GM03348 (cell line): Measurements from ENCODE around the gene NDUFB2.
"Not testable (repeated sequence)": the region's sequence is repeated elsewhere in the genome, so short reads cannot be mapped to it uniquely, and the experiment has no call there.

Experiments
- DNase-seq: peaks from one replicate; pipeline ENCODE4 v3.0.0; 2012; ENCODE audit warnings: low spot score

NDUFB2 gene

GRCh38 chr7:140734096-140734495 is 37.6 kb downstream of the NDUFB2 start:
- DNase-seq = no peak

DNA sequence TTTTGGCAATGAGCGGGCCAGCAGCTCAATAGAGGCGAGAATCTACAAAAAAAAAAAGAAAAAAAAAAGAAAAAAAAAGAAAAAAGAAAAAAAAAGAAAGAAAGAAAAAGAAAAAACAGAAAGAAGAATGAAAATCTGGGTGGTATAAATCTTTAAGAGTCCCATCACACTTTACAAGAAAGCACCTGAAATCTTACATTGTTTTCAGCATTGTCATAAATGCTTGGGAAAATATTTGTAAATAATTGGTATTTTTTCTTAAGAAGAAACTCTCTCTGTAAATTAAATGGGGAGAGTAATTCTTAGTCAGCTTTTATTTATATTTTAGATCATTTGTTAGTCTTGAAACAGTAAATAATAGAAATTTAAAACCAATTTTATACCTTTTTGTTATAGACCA is 38.2 kb downstream of the NDUFB2 start:
- DNase-seq = no peak

- DNase-seq = no peak
Observed at GRCh38 chr7:140738280-140738679, 41.8 kb downstream of the NDUFB2 start.

DNA sequence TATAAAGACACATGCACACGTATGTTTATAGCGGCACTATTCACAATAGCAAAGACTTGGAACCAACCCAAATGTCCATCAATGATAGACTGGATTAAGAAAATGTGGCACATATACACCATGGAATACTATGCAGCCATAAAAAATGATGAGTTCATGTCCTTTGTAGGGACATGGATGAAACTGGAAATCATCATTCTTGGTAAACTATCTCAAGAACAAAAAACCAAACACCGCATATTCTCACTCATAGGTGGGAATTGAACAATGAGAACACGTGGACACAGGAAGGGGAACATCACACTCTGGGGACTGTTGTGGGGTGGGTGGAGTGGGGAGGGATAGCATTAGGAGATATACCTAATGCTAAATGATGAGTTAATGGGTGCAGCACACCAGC is 46.7 kb downstream of the NDUFB2 start:
- DNase-seq = not testable (repeated sequence)

DNA sequence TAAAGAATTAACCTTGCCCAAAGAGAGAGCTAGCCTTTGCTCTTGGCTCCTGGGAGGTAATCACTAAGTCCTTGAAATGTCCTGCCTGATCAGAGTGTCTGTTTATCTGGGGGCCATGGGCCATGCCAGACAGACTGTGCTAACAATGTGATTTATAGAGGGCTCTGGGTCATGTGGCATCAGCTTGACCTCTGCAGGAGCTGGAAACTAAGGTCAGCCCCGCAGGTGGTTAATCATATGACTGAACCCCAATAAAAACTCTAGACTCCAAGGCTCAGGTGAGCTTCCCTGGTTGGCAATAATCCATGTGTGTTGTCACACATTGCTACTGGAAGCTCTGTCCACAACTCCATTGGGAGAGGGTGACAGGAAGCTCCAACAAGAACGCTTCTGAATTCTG is 47.5 kb downstream of the NDUFB2 start:
- no peak for DNase-seq

- no peak for DNase-seq
Observed at GRCh38 chr7:140745266-140746058, 49.0 kb downstream of the NDUFB2 start.

DNA sequence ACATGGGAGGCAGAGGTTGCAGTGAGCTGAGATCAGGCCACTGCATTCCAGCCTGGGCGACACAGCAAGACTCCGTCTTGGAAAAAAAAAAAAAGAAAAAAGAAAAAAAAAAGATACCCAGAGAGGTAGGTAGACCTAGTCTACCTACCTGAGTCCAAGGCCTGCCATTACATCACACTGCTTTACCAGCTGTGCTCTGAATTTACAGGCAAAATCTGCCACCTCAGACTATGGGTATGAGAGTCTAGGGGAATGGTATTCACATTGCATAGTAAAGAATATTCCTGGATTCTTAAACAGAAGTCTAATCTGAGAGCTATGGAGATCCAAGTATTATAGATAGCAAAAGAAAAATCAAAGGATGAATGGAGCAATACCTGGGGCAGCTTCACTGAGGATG is 50.2 kb downstream of the NDUFB2 start:
- no peak for DNase-seq

DNA sequence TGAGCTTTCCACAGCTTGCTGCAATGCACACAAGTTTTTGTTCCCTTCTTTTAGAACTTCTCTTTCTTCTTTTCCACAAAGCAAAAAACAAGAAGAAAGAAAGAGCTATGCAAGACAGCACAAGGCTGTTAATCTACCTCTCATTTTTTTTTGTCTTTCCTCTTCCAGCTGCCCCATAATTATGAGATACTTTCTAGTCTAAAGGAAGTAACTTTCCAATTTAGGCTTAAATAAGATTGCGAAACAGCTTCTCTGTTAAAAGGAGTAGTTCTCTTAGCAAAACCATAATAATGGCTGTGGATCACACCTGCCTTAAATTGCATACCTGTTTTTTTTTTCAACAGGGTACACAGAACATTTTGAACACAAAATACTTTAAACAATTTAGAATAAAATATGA is 56.0 kb downstream of the NDUFB2 start:
- no peak for DNase-seq

DNA sequence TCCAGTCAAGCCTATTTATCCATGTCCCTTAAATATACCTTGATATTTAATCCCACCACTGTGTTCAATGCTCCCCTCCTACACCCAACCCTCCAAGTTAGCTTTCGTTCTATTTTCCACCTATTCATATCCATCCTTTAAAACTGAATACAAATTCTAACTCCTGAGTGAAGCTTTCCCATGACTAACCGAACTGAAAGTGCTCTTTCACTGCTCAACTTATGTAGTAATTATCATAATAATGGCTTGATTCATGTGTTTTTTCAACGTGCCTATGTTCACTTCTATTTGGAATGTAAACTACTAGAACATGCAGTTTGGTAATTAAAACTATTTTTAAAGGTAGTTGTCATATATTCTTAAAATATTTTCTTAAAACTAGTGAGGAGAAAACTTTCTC is 58.0 kb downstream of the NDUFB2 start:
- DNase-seq = no peak
